GM19099 (cell line): ENCODE results near the gene NTHL1.

ENCODE experiments used
- POLR2A ChIP-seq: IDR thresholded peaks from 3 replicates; pipeline ENCODE4 v1.6.1; 2011; ENCODE audit warnings: low read depth; ENCODE audit not compliant: insufficient read length; ENCODE audit errors: extremely low read depth

The NTHL1 gene

DNA sequence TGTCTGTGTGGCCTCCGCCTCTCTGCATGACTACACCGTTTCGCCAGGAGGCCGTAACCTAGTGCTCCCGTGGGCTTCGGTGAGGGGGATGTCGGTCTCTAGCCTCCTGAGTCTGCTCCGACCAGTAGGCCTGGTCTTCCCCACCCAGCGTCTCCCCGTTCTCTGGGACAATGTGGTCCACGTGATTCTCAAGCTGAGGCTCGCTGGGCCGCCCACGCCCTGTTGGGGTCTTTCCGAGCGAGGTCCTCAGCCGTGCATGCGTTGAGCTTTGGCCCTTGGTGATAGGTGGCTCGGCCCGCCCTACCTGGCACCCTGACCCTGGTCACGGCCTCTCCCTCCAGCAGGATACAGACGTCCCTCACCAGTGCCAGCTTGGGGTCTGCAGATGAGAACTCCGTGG, 31.1 kb upstream of the NTHL1 start:
- TF ChIP-seq POLR2A: no peak

DNA sequence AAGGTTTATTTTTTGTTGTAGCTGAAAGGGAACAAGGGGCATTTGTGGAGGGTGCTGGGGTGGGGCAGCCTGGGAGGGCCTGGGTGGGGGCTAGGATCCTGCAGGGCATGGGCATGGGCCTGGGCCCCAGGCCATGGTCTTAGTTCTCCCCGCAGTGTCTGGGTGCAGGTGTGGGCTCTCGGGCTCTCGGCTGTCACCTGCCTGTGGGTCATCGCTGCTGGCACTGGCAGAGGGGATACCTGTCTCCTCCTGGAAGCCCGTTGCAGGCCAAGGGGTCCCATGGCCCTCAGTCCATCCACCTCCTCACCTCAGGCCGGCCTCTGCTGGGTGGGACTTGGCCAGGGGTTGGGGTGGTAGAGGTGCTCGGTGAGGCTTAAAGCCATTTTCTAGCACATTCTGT, 30.5 kb upstream of the NTHL1 start:
- TF ChIP-seq POLR2A: no peak

DNA sequence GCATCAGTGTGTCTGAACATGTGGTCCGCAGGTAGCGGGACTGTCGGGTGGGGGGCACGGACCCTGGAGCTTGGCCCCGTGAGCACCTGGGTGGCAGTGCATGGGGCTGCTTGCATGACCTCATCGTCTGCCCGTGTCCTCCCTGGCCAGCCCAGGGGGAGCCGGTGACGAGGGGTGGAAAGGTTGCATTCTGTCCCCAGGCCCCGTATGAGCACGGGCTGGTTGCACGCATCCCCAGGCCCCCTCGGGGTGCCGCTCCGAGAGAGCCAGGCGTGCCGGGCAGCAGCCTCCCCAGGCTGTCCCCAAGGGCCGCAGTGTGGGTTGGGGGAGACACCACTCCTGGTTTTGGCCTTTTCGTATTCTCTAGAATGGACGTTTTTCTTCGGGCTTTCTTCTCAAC, 30.1 kb upstream of the NTHL1 start:
- TF ChIP-seq POLR2A: no peak

DNA sequence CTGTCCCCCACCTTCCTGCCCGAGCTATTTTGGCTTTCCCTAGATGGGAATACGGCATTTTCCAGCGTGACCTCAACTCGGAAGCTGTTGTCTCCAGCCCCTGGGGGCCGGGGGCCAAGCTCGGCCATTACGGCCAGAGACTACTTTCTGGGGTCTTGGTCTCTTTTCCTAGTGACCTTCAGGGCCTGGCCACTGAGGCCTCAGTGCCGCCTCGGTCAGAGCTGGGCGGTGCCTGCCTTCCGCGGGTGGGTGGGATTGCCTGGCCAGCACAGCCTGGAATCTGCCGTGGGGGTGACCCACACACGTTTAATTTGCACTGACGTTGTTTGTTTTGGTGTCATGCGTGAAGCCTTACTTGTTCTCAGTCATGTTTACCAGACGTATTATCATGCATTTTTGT, 29.4 kb upstream of the NTHL1 start:
- no peak for TF ChIP-seq POLR2A

DNA sequence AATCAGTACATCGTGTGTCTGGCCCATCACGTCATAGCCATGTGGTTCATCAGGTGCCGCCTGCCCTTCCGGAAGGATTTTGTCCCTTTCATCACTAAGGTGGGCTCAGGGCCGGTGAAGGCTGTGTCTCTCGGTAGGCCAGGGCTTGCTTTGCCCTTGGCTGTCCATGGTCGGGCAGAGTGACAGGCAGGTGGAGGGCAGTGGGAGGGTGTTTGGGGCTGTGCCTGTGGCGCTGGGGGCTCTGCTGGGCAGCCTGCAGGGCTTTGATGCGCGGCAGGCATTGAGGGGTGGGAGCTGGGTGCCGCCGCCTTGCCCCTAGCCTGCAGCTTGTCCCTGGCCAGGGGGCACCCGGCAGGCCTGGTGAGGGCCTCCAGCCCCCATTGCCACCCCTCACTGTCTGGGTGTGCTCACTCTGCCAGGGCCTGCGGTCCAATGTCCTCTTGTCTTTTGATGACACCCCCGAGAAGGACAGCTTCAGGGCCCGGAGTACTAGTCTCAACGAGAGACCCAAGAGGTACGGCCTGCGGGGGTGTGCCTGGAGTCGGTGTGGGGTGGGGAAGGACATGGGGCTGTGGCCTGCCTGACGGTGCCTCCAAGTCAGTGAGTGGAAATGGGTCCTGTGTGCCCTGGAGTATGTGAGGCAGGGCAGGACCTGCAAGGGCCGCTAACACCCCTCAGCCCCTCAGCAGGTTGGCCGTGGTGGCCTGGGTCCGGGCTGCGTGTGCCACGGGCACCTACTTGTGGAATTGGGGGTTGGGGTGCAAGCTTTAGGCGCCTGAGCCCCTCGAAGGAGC, 28.6 kb upstream of the NTHL1 start:
- TF ChIP-seq POLR2A: no peak

DNA sequence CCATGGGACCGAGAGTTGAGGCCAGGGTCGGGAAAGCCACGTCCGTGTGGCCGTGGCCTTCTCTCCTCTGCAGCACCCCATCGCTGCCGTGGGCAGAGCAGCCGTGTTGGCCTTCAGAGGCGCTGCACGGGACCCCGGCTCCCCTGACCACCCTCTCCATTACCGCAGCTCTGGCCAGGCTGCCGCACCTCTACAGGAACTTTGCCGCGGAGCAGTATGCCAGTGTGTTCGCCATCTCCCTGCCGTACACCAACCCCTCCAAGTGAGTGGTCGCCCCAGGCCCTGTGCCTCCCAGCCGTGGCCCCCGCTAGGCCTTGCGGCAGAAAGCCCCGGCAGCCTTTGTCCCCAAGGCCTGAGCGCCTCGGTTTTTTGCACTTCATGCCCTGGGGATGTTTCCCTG, 28.0 kb upstream of the NTHL1 start:
- TF ChIP-seq POLR2A: no peak

DNA sequence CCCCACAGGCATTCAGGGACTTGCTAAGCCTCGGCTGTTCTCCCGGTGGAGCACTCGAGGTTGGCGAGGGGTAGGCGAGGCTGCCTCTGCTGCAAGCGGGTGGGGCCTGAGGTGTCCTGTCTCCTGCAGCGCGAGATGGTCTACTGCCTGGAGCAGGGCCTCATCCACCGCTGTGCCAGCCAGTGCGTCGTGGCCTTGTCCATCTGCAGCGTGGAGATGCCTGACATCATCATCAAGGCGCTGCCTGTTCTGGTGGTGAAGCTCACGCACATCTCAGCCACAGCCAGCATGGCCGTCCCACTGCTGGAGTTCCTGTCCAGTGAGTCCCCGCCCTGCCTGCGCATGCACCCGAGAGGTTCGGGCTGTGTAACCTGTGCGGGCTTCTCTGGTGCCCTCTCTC, 26.4 kb upstream of the NTHL1 start:
- no peak for TF ChIP-seq POLR2A

DNA sequence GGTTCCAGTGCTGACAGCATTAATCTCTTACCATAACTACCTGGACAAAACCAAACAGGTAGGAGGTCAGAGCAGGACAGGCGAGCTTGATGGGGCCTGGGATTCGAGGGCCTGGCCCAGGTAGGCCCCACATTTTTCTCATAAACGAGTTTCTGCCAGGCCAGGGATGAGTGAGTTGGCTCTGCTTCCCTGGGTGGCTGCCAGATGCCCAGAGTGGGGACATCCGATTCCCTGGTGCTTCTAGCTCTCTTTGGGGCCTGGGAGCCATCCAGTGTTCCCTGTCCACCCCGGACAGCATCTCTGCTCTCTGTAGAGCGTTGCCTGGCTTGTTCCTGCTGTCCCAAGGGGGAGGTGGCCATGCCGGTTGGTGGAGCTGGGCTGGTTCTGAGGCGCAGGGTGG, 25.3 kb upstream of the NTHL1 start:
- no peak for TF ChIP-seq POLR2A

DNA sequence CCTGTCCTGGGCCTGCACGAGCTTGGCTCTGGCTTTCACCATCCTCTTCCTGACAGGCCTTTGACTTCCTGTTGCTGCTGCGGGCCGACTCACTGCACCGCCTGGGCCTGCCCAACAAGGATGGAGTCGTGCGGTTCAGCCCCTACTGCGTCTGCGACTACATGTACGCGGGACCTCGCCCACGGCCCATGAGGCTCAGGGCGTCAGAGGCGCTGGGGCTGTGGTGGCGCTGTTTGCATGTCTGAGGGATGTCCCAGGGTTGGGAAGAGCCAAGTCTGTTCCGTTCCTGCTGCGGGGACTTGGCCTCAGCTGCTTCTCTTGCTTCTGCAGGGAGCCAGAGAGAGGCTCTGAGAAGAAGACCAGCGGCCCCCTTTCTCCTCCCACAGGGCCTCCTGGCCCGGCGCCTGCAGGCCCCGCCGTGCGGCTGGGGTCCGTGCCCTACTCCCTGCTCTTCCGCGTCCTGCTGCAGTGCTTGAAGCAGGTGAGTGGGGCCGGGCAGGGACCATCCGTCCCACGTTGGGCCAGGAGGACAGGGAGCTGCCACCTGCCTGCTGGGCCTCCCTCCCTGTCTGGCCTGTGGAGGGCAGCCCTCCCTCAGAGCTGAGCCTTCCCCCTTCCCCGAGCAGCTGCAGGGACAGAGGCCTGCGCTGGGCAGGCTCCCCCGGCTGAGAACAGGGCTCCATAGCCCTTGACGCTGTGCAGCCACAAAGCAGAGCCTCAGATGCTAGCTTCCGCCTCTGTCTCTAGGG, 24.0 kb upstream of the NTHL1 start:
- no peak for TF ChIP-seq POLR2A

DNA sequence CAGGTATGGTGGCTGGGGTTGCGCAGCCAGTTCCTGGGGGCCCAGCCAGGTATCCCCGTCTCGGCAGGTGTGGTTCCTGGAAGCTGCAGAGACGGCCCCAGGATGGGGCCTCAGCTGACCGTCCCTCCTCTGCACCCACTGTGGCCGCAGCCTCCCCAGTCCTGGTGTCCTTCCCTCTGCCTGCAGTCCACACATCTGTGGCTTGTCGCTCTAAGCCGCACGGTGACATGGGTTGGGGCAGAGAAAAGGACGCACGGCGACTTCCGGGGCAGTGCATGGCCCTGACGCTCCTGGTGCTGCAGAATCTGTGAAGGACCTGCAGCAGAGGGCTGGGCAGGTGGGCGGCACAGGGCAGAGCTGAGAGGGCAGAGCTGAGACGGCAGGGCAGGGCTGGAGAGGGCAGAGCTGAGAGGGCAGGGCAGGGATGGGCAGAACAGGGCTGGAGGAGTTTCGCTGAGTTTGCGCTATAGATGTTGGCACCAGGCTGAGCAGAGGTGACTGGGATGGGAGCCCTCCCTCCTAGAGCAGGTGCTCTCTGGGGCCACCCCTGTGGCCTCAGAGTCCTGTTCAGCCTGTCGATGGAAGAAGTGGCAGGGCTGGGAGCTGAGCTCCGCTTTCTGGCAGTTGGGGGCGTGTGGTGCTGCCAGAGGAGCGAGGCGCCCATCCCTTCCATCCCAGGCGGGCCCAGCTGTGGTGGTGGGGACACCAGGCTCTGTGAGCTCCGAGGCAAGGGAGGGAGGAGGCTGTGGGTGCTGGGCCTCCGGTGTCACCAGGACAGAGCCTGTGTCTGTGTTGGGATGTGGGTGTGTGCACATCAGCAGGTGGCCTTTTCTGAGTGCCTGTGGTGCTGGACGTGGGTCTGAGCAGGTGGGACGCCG, 23.2 kb upstream of the NTHL1 start:
- TF ChIP-seq POLR2A: no peak

DNA sequence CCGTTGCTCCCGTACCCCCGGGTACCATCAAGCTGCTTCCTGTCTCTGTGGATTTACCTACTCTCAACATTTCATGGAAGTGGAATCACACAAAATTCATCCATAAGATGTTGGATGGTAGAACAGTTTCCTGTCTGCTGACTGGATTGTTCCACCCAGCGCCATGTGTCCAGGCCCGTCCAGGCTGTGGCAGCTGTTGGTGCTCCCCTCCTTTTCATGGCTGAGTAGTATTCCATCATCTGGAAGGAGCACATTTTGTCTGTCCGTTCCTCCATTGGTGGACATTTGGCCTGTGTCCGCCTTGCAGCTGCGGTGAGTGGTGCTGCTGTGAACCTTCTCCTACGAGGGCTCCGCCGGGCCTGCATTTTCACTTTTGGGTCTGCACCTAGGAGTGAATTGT, 18.5 kb upstream of the NTHL1 start:
- no peak for TF ChIP-seq POLR2A

DNA sequence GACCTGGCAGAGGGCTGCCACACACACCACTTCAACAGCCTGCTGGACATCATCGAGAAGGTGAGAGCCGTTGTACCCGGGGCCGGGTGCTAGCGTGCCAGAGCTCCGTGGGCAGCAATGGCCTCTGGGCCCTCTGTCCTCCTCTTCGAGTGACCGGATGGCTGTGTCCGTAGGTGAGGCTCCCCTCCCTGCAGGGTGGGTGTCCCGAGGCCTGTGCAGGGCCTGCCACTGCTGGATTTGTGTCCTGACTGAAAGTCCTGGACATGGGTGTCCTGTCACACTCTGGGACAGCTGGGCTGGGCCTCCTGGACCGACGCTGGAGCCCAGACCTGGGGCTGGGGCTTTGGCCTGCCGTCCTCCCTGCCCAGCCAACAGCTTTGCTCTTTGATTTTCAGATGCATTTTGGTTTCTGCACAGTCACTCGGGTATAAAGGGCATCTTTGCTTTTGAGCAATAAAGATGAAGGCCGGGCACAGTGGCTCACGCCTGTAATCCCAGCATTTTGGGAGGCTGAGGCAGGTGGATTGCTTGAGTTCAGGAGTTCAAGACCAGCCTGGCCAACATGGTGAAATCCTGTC, 16.8 kb upstream of the NTHL1 start:
- no peak for TF ChIP-seq POLR2A

DNA sequence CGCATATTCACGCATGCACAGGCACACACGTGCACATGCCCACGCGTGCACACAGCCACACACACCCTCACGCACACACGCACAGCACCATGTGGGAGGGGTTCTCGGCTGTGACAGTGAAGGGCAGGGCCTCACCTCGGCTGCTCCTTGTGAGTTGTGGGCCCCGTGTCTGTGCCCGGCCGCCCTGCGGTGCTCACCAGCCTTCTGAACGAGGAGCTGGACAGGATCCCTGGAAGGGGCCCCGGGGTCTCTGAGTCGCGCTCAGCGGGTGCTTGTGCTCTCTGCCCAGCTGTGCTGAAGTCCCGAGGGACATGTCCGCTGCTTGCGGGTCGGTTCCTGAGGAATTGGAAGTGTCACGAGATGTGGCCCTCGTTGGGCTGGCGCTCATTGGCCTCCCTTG, 16.2 kb upstream of the NTHL1 start:
- no peak for TF ChIP-seq POLR2A

DNA sequence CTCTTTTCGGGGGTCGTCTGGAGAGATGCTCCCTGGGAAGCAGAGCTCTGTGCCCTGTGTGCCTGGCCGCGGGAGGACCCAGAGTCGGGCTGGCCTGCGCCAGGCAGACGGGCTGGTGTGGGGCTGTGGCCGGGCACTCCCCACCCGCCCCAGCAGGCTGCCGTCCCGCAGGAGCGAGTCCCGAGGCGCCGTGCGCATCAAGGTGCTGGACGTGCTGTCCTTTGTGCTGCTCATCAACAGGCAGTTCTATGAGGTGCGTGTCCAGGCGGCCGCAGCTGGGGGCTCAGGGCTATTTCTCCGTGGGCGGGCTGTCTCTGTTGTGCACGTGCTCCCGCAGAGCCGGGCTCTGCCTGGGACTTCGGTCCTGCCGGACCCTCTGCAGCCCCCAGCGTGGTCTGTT, 15.2 kb upstream of the NTHL1 start:
- no peak for TF ChIP-seq POLR2A

DNA sequence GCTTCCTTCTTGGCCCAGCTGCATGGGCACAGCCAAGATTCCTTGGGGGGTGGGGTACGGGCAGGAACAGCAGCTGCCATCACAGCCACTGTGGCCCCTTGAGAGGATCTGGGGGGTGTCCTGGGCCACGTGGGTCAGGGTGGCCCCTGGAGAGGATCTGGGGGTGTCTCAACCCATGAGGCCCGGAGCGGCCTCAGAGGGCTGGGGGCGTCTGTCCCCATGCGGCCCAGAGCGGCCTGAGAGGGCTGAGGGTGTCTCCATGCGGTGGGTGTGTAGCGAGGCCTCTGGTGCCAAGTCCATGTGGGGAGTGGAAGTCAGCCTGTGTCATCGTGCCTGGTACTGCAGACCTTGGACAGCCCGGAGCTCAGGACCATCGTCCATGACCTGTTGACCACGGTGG, 13.9 kb upstream of the NTHL1 start:
- TF ChIP-seq POLR2A: no peak
